Measurements from ENCODE around the gene TARP.

The TARP gene

GRCh38 chr7:38322461-38322860 lies 49.0 kb upstream of the TARP start:
- H4K5ac ChIP-seq (ENCODE audit: low read depth, low read length) = no peak overlapping the region
- no peak overlapping the region for H2AK9ac ChIP-seq (replicated peaks; ENCODE audit: low read depth, low read length, poor library complexity)
- no peak overlapping the region for H3K9ac ChIP-seq (ENCODE audit: low read depth, low read length)
- no peak overlapping the region for H3K23ac ChIP-seq (ENCODE audit: low read depth, low read length)
- DNase-seq (no peak), ATAC-seq (ENCODE audit: low read depth) (no peak)
- WGBS, 2 experiments (ENCODE audit: extremely low coverage in 2 of 2, insufficient read length in 1 of 2) = no CpG with 5 or more reads among the region's 5 CpGs
- H3K4me1 ChIP-seq (ENCODE audit: control insufficient read depth, insufficient read depth, low read length) = peaks cover 5% of the 10 kb centered on the region; the same call in 1 of the 2 replicates
- no peak overlapping the region for H3K14ac ChIP-seq (replicated peaks; ENCODE audit: low read depth, low read length)
- no peak overlapping the region for H4K8ac ChIP-seq (ENCODE audit: low read depth in 2 of 2, low read length in 2 of 2)
- no peak overlapping the region for H2BK5ac ChIP-seq (ENCODE audit: low read depth, low read length, poor library complexity, severe bottlenecking)
- ChIA-PET POLR2A (ENCODE audit: unreplicated experiment) (no interaction called here), CTCF (interaction anchor here (0.6 to 1.4 kb wide), 3 partner anchors 11 to 104 kb away, joined by 3 to 12 read pairs (median 3); no protein-coding TSS in a partner anchor)
- H3K36me3 ChIP-seq (ENCODE audit: control insufficient read depth, insufficient read depth, low read length) = no peaks in the 10 kb centered on the region
- H4K91ac ChIP-seq (ENCODE audit: insufficient read depth, low read depth, low read length) = peak overlapping the region; percentile 23; the same call in 1 of the 2 replicates
- H3K56ac ChIP-seq (ENCODE audit: extremely low read depth, insufficient read depth, low read length) = no peak overlapping the region
- H3K79me1 ChIP-seq (ENCODE audit: low read depth in 1 of 2, low read length in 2 of 2) = no peaks in the 10 kb centered on the region
- dilution Hi-C loops (cut with HindIII; ENCODE audit: low sequenced_read_pairs, unreplicated experiment) (no loop called here), intact Hi-C loops (cut with micrococcal nuclease) (no loop called here), in situ Hi-C loops (cut with MboI; ENCODE audit: low sequenced_read_pairs) (no loop called here)
- H2AFZ ChIP-seq (replicated peaks; ENCODE audit: low read length, poor library complexity) = peak overlapping the region; percentile 15
- no peaks in the 10 kb centered on the region for H3K9me3 ChIP-seq (ENCODE audit: control insufficient read depth, insufficient read depth, low read length)
- peak overlapping the region; percentile 26 for H3K4ac ChIP-seq (ENCODE audit: low read depth, low read length)
- peak overlapping the region; percentile 30; the same call in 1 of the 3 replicates for H2BK15ac ChIP-seq (ENCODE audit: low read depth, low read length)
- no peak overlapping the region for H3K4me3 ChIP-seq (ENCODE audit: insufficient read depth, low read depth, low read length)
- H2BK120ac ChIP-seq (ENCODE audit: low read depth, low read length) = peak overlapping the region; percentile 35; the same call in 1 of the 2 replicates
- H3K18ac ChIP-seq (ENCODE audit: low read depth, low read length) = no peak overlapping the region
- peaks cover 13% of the 10 kb centered on the region; the same call in 1 of the 2 replicates for H3K9me1 ChIP-seq (ENCODE audit: insufficient read depth, low read length)
- TF ChIP-seq CTCF (conservative IDR thresholded peaks at IDR 0.05; ENCODE audit: low read depth, low read length) (no peak), ELK1 (IDR thresholded peaks at IDR 0.05; ENCODE audit: borderline replicate concordance, low read depth, low read length) (no peak), SMC3 (IDR thresholded peaks at IDR 0.05; ENCODE audit: low read depth, low read length) (no peak), POLR2A (IDR thresholded peaks at IDR 0.05; ENCODE audit: low read depth, low read length) (no peak), RAD21 (IDR thresholded peaks at IDR 0.05; ENCODE audit: low read length) (no peak), RCOR1 (IDR thresholded peaks at IDR 0.05; ENCODE audit: insufficient replicate concordance, low read length) (no peak), MAZ (IDR thresholded peaks at IDR 0.05; ENCODE audit: borderline replicate concordance, low read depth, low read length) (no peak), FOS (IDR thresholded peaks at IDR 0.05; ENCODE audit: low read depth, low read length) (no peak), CHD1 (IDR thresholded peaks at IDR 0.05; ENCODE audit: low read depth, low read length) (no peak), MAFK (IDR thresholded peaks at IDR 0.05; ENCODE audit: low read depth, low read length) (no peak)
- TF ChIP-seq, protein P1, sequence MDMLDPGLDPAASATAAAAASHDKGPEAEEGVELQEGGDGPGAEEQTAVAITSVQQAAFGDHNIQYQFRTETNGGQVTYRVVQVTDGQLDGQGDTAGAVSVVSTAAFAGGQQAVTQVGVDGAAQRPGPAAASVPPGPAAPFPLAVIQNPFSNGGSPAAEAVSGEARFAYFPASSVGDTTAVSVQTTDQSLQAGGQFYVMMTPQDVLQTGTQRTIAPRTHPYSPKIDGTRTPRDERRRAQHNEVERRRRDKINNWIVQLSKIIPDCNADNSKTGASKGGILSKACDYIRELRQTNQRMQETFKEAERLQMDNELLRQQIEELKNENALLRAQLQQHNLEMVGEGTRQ (IDR thresholded peaks at IDR 0.05; ENCODE audit: low read depth, low read length) = no peak
- peak overlapping the region; percentile 29 for H2BK20ac ChIP-seq (ENCODE audit: low read depth, low read length)
- H3K27ac ChIP-seq (ENCODE audit: insufficient read depth, low read length) = no peak overlapping the region
- BruUV-seq (replicated peaks) = no TSS peak
- H3K27me3 ChIP-seq (ENCODE audit: control insufficient read depth, insufficient read depth, low read length) = peaks cover 3% of the 10 kb centered on the region
- H4K20me1 ChIP-seq (ENCODE audit: insufficient read depth, low read length) = no peaks in the 10 kb centered on the region
- no peak overlapping the region for H3K4me2 ChIP-seq (ENCODE audit: low read depth, low read length)
- 0 out of 2 replicates have a peak overlapping the region, but pooled peaks have one; percentile 38 for H2AK5ac ChIP-seq (ENCODE audit: low read depth, low read length)
